ENCODE results near the gene CHD5.

GRCh38 chr1:6225651-6226050 is 45.5 kb upstream of the CHD5 start:
- TF ChIP-seq POLR2A (IDR thresholded peaks at IDR 0.05) = no peak
- no peak for TF ChIP-seq POLR2AphosphoS5 (IDR thresholded peaks at IDR 0.05)
- no peak for TF ChIP-seq CTCF (IDR thresholded peaks at IDR 0.05)
- no peak for TF ChIP-seq EP300 (IDR thresholded peaks at IDR 0.05; ENCODE audit: low read depth)
